Ramos (cell line): ENCODE data around the gene NFATC3.

Source experiments
- in situ Hi-C: fragments of 300-500 bp; cut with MboI; formaldehyde crosslinking; loops from one replicate; pipeline ENCODE4 v1.14.3; 2022; ENCODE audit warnings: low sequenced_read_pairs; ENCODE audit not compliant: unreplicated experiment

Gene NFATC3

DNA sequence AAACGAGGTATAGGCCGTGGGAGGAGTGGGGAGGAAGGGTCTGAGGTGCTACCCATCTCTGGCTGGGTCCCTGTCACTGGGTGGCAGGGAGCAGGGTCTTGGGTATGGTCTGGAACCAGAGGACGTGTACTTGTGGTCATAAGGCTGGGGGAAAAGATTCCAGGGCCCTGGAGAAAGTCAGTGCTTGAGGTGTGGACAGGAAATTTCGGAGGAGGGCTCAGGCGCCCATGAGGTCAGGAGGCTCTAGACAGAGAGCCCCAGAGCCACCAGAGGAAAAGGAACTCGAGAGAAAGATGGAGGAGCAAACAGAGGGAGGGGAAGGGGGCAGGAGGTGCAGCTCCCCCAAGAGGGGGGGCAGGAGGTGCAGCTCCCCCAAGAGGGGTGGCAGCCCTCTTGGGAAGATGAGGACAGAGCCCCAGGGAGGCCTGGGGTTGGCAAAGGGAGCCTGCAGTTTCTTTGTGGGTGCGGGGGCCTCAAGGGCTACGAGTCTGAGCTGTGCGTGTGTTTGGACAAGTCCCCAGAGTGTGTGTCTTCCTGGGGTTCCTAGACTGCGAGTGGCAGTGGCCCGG is 178.5 kb downstream of the NFATC3 start:
- in situ Hi-C loops, result no loop called here

DNA sequence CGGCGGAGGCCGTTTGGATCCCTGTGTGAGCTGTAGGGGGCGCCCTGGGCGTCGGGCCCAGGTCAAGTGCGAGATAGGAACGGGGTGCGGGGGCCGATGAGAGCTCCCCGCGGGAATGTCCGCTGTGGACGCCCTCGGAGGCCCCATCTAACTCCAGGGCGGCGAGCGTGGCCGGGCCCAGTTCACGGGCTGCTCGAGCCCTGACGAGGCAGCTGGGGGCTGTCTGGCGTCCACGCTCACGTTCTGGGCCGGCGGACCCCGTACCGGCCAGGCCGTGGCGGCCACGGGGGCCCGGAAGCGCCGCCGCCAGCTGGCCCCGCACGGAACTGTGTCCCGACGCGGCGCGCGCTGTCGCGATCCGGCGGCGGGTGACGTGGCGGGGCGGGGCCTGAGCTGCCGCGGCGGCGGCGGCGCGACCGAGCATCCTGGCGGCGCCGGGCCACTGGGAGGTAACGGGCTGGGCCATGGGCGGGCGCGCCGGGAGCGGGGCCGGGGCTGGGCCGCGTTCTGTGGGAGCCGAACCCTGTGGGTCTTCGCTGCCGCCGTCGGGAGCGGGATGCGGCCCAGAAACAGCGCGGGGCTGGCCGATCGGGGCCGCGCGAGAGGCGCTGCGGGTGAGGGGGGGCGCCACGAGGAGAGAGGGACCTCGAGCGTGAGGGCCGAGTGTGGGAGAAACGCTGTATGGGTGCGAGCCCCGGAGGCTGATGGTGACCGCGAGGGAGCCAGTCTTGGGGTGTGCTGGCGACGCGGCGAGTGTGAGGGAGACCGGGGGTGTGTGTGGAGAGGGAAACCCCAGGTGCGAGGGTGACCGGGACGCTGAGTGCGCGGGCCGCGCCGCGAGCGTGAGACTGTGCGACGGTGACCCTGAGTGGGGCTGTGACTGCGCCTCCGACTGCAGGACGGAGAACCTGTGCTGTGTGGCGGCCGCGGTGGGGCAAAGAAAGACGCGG is 179.2 kb downstream of the NFATC3 start, which contains the start of gene SLC7A6:
SLC7A6 (plus strand) TSS at position 399 of the 950 bp plus-strand sequence. CDS start 10,201 bp downstream, outside the sequence.
- in situ Hi-C loops, result no loop called here

DNA sequence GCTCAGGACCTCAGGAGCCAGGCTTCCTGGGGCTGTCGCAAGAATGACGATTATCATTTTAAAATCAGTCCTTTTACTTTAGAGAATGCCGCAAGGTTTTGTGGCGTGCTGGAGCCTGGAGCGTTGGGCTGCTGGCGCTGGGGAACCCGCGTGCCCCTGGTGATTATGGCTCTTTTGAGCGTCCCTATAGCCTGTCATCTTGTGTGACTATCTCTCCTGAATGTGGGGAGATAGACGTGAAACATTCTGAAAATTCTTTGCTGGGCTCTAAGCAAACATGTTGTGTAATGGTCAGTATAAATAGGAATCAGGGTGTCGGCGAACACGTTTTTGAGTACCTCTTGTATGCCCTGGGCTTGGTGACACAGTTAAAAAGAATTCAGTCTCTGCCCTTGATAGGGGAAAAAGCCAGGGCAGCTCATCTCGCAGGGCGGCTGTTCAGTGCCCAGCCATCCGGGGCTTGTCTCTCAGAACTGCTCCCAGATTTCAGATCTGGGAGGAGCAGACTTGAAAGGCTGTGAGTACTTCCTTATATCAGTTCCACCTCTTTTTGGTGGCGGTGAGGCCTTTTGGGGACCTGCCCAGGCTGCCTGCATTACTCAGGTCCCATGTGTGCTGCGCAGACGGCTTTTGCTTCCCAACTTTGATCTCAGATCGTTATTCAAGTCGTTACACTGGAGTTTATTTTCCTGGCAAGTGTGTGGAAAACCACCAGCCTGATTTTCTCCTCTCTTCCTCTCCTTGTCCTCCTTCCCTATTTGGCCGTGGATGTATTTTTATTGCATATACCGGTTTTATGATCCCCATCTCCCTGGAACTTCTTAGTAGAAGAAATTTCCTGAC is 180.1 kb downstream of the NFATC3 start:
- in situ Hi-C loops, result no loop called here

DNA sequence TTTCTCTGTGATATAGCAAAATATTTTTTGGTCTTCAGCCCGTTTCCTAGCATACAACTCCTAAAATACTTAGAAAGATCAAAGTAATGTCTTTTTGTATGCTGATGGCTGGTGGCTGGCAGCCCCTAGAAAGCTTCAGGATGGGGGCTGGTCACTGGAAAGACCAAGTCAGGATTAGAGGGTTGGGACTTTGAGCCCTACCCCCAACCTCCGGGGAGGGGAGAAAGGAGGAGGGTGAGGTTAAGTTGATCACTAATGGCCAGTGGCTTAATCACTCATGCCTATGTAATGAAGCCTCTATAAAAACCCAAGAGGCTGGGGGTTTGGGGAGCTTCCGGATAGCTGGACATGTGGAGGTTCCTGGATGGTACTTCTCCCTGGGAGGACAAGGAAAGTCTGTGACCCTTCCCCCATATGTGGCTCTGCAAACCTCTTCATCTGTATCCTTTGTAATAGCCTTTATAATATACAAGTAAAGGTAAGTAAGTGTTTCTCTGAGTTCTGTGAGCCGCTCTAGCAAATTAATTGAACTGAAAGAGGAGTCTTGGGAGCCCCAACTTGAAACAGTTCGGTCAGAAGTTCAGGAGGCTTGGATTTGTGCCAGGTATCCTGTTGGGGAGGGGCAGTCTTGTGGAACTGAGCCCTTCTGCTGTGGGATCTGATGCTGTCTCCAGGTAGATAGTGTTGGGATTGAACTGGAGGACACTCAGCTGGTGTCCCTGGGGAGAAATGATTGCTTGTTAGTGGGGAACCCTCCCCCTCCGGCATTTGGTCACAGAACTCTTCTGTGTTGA is 182.6 kb downstream of the NFATC3 start:
- in situ Hi-C loops, result no loop called here

DNA sequence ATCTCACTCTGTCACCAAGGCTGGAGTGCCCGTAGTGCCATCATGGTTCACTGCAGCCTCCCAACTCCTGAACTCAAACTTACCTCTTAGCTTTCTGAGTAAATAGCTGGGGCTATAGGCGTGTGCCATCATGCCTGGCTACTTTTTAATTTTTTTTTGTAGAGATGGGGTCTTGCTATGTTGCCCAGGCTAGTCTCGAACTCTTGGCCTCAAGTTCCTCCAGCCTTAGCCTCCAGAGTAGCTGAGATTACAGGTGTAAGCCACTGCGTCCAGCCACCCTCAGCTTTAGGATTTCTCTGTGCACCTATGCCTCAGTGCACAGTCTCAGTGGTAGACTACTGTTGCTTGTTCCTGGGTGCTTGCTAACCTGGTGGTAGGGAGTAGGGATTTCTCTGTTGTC is 184.6 kb downstream of the NFATC3 start:
- in situ Hi-C loops, result no loop called here

DNA sequence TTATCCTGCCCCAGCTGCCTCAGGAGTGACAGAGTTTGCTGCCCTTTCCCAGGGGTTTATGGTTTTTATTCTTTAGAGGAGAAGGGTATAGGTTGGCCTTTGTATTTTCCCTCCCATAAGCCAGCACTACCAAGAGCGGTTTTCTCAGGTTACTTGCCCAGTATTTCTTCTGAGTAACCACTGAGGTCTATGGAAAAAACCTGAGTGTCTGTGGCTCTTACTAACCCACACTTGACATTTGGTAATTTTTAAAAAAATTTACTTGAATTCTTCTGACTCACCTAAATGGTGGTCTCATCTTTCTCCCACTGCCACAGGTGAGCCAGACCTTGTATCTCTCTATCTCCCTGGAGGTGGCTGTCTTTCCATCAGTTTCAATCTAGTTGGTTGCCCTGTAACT is 185.2 kb downstream of the NFATC3 start:
- in situ Hi-C loops, result no loop called here

DNA sequence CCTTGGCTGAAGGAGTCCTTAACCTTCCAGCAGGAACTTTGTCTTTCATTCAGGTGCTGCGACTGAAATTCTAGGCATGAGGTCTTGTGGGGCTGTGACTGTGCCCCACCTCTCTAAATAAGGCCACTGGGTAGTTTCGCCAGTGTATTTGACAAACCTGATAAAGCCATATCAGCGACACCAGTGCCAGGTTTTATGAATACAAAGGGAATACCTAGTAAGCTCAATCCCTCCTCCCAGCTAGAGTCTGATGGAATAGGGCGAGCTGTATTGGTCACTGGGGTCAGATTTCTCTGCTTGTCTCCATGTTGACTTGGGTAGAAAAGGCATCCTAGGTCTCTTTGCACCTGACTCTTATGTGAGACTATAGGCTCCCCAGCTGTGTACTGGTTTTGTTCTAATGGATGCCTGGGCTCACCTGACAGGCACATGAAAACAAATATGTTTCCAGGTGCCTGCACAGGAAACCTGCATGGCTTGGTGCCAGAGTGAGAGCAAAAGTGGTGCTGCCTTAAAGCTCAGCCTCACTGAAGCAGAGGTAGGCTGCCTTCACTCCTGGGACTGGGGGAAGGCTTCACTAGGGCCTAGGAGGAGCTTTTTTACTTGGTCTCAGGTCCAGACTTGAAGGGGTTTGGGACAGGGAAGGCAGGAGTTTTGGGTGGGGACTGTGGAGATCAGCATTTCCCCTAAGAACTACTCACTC is 187.5 kb downstream of the NFATC3 start:
- in situ Hi-C loops, result no loop called here

DNA sequence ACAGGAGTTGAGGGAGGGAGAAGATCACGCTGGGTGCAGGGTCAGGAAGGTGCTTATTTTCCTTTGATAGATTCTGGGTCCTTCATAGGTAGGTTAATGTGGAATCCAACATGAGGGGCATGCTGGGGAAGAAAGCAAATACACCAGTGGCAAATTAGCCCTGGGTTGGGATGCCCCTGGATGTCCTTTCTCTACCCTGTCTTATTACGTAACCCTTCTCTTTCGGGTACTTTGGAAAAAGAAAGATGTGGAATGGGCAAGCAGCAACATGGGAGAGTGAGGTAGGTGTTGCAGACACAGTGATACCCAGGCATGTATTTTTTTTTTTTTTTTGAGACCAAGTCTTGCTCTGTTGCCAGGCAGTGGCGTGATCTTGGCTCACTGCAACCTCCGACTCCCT is 188.3 kb downstream of the NFATC3 start:
- in situ Hi-C loops, result no loop called here

DNA sequence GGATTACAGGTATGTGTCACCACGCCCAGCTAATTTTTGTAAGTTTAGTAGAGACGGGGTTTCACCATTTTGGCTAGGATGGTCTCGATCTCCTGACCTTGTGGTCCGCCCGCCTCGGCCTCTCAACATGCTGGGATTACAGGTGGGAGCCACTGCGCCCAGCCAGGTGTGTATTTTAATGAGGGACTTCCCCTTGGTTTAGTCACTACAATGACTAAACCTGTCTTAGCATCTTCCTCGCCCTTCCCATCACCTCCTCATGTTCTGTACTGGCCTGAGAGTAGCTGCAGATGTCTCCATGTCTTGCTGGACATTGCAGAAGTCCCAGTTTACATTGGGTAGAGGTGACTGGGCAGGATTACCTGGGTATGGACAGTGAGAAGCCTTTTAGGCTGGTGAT is 188.7 kb downstream of the NFATC3 start:
- in situ Hi-C loops, result no loop called here

DNA sequence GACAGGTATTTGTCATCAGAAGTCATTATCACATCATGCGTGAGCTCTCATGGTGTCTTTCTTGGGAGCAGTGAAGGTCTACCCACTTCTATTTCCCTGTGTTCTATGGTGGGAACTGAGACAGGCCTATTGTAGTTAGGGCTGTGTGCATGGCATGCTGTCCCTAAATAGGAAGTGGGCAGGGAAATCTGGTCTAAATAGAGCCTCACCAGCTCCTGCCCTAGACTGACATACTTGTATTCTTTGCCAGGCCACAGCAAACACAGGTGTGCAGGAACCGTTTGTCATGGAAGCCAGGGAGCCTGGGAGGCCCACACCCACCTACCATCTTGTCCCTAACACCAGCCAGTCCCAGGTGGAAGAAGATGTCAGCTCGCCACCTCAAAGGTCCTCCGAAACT is 189.3 kb downstream of the NFATC3 start:
- in situ Hi-C loops, result no loop called here

DNA sequence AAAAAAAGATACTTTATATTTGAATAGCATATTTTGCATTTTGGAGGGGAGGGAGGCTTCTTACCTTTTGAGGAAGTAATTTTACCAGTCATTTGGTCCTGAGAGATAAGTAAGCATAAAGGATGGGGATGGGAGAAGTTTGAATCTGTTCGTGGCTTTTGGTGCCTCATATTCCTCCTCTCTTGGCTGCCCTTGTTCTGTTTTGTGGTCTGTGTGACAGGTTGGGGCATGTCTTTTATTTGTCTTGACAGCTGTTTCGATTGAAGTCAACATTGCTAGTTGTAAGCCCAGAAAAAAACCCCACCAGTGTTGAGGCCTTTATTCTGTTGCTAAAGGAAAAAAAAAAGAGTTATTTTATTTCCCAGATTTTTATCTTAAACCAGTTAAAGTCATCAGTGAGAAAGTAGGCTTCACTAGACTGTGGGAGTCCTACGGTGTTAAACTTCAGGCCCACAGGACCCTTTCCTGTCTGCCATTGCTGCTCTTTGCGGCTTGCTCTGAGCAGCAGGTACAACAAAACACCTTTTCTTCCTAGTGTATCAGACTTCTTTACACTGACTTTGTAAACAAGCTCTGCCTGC is 190.5 kb downstream of the NFATC3 start:
- in situ Hi-C loops, result no loop called here

DNA sequence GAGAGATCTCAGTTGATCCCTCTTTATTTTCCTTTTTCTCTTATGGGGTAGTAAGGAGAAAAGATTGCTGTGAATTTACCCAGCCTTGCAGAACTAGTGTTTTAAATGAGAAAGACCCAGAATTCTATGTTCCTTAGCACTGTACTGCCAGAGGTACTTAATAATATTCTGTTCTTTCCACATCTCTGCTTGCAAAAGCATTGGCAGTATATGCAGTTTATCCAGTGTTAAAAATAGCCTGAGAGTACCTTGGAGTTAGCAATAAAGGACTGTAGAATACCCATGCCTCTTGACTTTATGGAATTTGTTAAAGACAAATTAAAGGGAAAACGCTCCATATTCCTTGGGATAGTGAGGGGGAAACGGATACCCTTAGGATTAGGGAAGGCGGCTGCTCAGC is 191.1 kb downstream of the NFATC3 start:
- in situ Hi-C loops, result no loop called here
